GM12872 (cell line): Measurements from ENCODE around the gene ZNF333.

Experiments used
- TF ChIP-seq, protein P1 (sequence below): IDR thresholded peaks from 3 replicates; pipeline ENCODE4 v1.5.1; 2011; ENCODE audit warnings: low read depth, mild to moderate bottlenecking, low read length, moderate library complexity; ENCODE audit not compliant: insufficient read depth

ZNF333 gene

DNA sequence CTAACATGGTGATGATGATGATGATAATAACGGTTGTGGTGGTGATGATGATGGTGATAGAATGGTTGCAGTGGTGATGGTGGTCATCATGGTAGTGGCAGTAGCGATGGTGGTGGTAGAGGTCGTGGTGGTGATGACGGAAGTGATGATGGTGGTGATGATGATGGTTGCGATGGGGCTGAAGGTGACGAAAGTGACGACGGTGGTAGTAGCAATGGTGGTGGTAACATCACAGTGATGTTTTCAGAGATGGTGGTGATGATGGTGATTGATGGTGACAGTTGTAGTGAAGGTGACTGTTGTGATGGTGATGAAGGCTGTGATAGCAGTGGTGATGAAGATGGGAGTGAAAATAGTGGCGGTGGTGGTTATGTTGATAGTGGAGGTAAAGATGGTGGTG lies 11.6 kb upstream of the ZNF333 start:
- TF ChIP-seq, protein P1, sequence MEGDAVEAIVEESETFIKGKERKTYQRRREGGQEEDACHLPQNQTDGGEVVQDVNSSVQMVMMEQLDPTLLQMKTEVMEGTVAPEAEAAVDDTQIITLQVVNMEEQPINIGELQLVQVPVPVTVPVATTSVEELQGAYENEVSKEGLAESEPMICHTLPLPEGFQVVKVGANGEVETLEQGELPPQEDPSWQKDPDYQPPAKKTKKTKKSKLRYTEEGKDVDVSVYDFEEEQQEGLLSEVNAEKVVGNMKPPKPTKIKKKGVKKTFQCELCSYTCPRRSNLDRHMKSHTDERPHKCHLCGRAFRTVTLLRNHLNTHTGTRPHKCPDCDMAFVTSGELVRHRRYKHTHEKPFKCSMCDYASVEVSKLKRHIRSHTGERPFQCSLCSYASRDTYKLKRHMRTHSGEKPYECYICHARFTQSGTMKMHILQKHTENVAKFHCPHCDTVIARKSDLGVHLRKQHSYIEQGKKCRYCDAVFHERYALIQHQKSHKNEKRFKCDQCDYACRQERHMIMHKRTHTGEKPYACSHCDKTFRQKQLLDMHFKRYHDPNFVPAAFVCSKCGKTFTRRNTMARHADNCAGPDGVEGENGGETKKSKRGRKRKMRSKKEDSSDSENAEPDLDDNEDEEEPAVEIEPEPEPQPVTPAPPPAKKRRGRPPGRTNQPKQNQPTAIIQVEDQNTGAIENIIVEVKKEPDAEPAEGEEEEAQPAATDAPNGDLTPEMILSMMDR: no peak

DNA sequence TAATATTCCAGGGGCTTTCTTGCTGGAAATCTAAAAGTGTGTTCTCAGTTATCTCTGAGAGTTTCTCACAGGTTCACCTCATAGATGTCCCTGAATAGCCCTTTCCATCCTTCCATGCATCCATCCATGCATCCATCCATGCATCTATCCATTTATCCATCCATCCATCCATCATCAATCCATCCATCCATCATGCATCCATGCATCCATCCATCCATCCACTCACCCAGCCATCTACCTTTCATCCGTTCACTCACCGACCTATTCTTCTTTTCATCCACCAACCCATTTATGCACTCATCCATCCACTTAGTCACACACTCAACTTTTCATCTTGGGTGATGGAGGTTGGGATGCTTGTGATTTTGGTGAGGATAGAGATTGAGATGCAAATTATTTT lies 7.8 kb upstream of the ZNF333 start:
- TF ChIP-seq, protein P1: no peak

DNA sequence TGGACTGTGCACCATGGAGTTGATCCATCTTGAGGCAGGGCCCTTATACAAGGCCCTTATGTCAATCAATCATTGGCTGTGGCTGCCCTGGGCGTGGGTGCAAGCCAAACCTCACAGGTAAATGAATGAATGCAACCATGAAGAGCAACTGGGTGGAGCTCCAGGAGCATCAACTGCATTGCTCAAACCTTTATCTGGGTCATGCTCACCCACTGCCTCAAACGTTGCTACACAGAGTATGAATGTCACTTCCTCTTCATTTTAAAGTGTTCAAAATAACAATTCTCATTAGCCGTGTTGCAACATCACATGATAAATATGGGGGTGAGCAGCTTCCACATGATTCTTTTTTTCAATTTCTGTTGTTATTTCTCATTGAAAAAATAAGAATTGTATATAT lies 6.4 kb upstream of the ZNF333 start:
- TF ChIP-seq, protein P1: no peak

DNA sequence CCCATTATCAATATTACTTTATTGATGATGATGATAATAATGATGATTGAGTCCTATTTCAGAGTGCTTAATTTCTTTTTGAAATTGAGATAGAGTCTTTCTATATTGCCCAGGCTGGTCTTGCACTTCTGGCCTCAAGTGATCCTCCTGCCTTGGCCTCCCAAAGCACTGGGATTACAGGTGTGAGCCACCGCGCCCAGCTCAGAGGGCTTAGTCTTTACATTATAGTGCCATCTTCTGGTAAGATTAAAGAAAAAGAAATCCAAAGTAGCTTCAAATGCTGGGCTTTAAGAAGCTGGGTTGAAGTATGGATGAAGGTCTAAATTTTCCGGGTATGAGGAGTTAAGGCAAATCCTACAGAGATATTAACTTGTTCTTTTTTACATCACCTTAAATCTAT lies 3.4 kb upstream of the ZNF333 start:
- TF ChIP-seq, protein P1: peak; percentile 34; the same call in 2 of the 3 replicates

DNA sequence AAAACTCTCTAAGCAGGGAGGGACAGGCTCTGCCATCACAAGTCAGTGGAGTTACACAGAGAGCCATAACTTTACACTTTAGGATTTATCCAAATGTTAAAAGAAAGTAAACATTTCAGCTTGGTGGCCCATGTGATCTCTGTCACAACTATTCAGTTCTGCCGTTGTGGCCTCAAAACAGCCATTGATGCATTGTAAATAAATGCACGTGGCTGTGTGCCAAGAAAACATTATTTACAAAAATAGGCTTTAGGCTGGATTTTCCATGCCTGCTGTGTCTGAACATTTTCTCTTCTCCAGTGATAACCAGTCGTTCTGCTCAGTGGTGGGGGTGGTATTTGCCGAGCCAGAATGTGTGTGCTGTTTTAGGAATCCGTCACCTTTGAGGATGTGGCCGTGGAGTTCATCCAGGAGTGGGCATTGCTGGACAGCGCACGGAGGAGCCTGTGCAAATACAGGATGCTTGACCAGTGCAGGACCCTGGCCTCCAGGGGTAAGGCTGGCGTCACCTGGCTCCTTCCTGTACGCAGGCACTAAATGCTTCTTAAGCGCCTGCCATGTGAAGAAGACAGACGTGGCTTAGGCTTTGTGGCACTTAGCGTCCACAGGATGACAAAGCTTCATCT lies 4.9 kb downstream of the ZNF333 start:
- TF ChIP-seq, protein P1: no peak

DNA sequence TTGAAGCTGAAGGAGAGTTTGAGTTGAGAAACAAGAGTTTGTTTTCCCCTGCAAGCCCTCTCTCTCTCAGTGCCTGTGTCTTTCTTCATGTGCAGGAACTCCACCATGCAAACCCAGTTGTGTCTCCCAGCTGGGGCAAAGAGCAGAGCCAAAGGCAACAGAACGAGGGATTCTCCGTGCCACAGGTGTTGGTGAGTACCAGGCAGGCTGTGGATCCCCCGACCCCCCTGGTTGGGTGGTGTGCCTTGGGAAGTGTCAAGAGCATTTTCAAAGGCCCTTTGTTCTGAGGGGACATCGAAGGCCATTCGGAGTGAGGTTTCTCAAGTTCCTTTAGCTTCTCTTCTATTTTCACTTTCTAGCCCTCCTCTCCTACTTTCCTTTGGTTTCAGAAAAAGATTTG lies 5.6 kb downstream of the ZNF333 start:
- TF ChIP-seq, protein P1: no peak

DNA sequence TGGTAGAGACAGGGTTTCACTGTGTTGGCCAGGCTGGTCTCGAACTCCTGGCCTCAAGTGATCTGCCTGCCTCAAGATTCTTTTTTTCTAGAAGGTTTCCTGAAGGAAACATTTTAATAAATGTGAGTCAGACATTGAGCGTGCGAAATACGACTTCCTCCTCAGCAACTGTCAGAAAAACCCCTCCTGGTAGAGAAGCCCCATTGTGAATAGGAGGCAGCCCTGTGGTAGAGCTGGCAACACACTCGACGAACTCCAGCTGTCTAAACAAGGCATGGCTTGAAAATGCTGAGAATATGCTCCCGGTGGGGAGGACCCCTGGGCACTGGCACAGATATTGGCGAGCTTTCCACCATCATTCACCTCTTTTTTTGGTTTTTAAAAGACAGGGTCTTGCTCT lies 9.8 kb downstream of the ZNF333 start:
- TF ChIP-seq, protein P1: no peak
